SK-N-SH (cell line): ENCODE data around the gene LY6G6C. TPM values are rescaled to one million over a fixed set of nuclear protein-coding genes. Genes with fewer than 3 reads are reported as not detected.

Experiments used
- CTCF ChIA-PET: fragments of 300-600, 350-600 bp; formaldehyde crosslinking; extraction: SDS; loops from one replicate; lab custom pipeline; 2021; lab: Yijun Ruan, JAX
- POLR2A ChIA-PET: fragments of 350-600 bp; sonication (Branson Sonifier 250); formaldehyde crosslinking; extraction: SDS; loops from one replicate; lab custom pipeline; 2020; ENCODE audit warnings: antibody characterized with exemption, inconsistent platforms; lab: Yijun Ruan, JAX
- DNase-seq: peaks from one replicate; pipeline ENCODE4 v3.0.0; 2012
- H2AFZ ChIP-seq: fragments of 200-600 bp; sonication (generic); 2 replicates; pipeline ENCODE4 v1.8.1; 2016; ENCODE audit warnings: antibody characterized with exemption, mild to moderate bottlenecking, low read depth
- H3F3A ChIP-seq: fragments of 200-600 bp; sonication (generic); replicated peaks from 2 replicates; pipeline ENCODE3; 2016; ENCODE audit warnings: antibody characterized with exemption, mild to moderate bottlenecking; ENCODE audit not compliant: insufficient read depth
- H3K27ac ChIP-seq, 2 experiments: fragments of 200-500 bp in 1 of 2; fragments of 200-600 bp in 1 of 2; sonication (Bioruptor generic) in 1 of 2; sonication (generic), shearing (Covaris generic) in 1 of 2; 2 replicates each; pipeline versions ENCODE4 v1.5.1 to v1.6.1; 2014 to 2016; ENCODE audit warnings: low read depth in 2 of 2, inconsistent platforms in 1 of 2, low read length in 1 of 2, mild to moderate bottlenecking in 1 of 2, mixed read lengths in 1 of 2
- H3K27me3 ChIP-seq: fragments of 200-600 bp; sonication (generic), shearing (Covaris generic); 2 replicates; pipeline ENCODE4 v1.6.1; 2016; ENCODE audit warnings: mixed run types; ENCODE audit not compliant: insufficient read depth
- H3K36me3 ChIP-seq, 2 experiments: fragments of 200-500 bp in 1 of 2; fragments of 200-600 bp in 1 of 2; sonication (Bioruptor generic) in 1 of 2; sonication (generic) in 1 of 2; replicated peaks in 1 of 2; 2 replicates each; pipeline versions ENCODE3 to v1.5.1; 2014 to 2016; ENCODE audit warnings: low read length in 1 of 2, mild to moderate bottlenecking in 1 of 2; ENCODE audit not compliant: insufficient read depth in 2 of 2, control insufficient read depth in 1 of 2
- H3K4me1 ChIP-seq, 2 experiments: fragments of 200-500 bp in 1 of 2; fragments of 200-600 bp in 1 of 2; sonication (Bioruptor generic) in 1 of 2; sonication (generic), shearing (Covaris generic) in 1 of 2; 2 replicates each; pipeline versions ENCODE4 v1.5.1 to v1.6.1; 2014 to 2016; ENCODE audit warnings: low read depth in 1 of 2, low read length in 1 of 2, mixed run types in 1 of 2; ENCODE audit not compliant: insufficient read depth in 2 of 2, control insufficient read depth in 1 of 2
- H3K4me2 ChIP-seq: fragments of 200-600 bp; sonication (generic), shearing (Covaris generic); 2 replicates; pipeline ENCODE4 v1.6.1; 2017; ENCODE audit warnings: mixed run types
- H3K4me3 ChIP-seq, 2 experiments: fragments of 200-500 bp in 1 of 2; fragments of 200-600 bp in 1 of 2; sonication (Bioruptor generic) in 1 of 2; sonication (generic), shearing (Covaris generic) in 1 of 2; 2 replicates each; pipeline versions ENCODE4 v1.5.1 to v1.8.1; 2014 to 2016; ENCODE audit warnings: low read depth in 2 of 2, inconsistent platforms in 1 of 2, low read length in 1 of 2, mild to moderate bottlenecking in 1 of 2, mixed read lengths in 1 of 2, moderate library complexity in 1 of 2
- H3K79me2 ChIP-seq: fragments of 200-600 bp; sonication (generic); 2 replicates; pipeline ENCODE4 v1.8.1; 2017; ENCODE audit warnings: mild to moderate bottlenecking; ENCODE audit not compliant: insufficient read depth
- H3K9ac ChIP-seq: fragments of 200-600 bp; sonication (generic); 2 replicates; pipeline ENCODE4 v1.6.1; 2017; ENCODE audit warnings: mixed run types
- H3K9me2 ChIP-seq: fragments of 200-600 bp; sonication (generic); 2 replicates; pipeline ENCODE4 v1.6.1; 2017; ENCODE audit warnings: mixed run types
- H3K9me3 ChIP-seq: fragments of 200-600 bp; sonication (generic); 2 replicates; pipeline ENCODE4 v1.6.1; 2017; ENCODE audit warnings: mixed run types, mild to moderate bottlenecking, moderate library complexity
- H4K20me1 ChIP-seq: fragments of 200-600 bp; sonication (generic); 2 replicates; pipeline ENCODE4 v1.6.1; 2017; ENCODE audit warnings: mild to moderate bottlenecking, mixed run types; ENCODE audit not compliant: insufficient read depth
- CTCF ChIP-seq: fragments of 200-600 bp; sonication (generic); IDR thresholded peaks from 2 replicates; pipeline ENCODE4 v1.6.1; 2017; ENCODE audit warnings: antibody characterized with exemption, mild to moderate bottlenecking, moderate library complexity
- FOXJ3 ChIP-seq: sonication (generic); formaldehyde crosslinking; IDR thresholded peaks from 2 replicates; pipeline ENCODE4 v1.5.1; 2020; ENCODE audit warnings: mild to moderate bottlenecking, missing genetic modification reagents
- MAX ChIP-seq: IDR thresholded peaks from 2 replicates; pipeline ENCODE4 v1.4.0; 2012; ENCODE audit warnings: low read depth
- POLR2AphosphoS5 ChIP-seq: IDR thresholded peaks from 2 replicates; pipeline ENCODE4 v1.6.1; 2012; ENCODE audit warnings: low read depth, low read length
- RFX5 ChIP-seq: IDR thresholded peaks from 2 replicates; pipeline ENCODE4 v1.6.1; 2012; ENCODE audit warnings: mild to moderate bottlenecking, improper control_type of control experiment, low read length
- TEAD4 ChIP-seq: IDR thresholded peaks from 2 replicates; pipeline ENCODE4 v1.4.0; 2012; ENCODE audit warnings: mild to moderate bottlenecking, borderline replicate concordance; ENCODE audit not compliant: insufficient read depth
- ZBTB33 ChIP-seq: IDR thresholded peaks from 2 replicates; pipeline ENCODE4 v1.4.0; 2012; ENCODE audit warnings: low read depth, borderline replicate concordance
- WGBS: methylation state at CpG from one replicate; pipeline ENCODE4 v1.1.6; 2017; ENCODE audit warnings: low lambda C conversion rate; 5-methylcytosine and 5-hydroxymethylcytosine counted together
- polyA plus RNA-seq, 3 experiments: library from polyadenylated mRNA; depleted of rRNA; stranded (reverse); fragments of >200 nt; gene quantifications; 2 replicates each; pipeline ENCODE4 v1.2.3, GENCODE V29; 2012

LY6G6C gene
- polyA plus RNA-seq, 1 of the 3 experiments (the other 2 are of a cell fraction): not detected

- no peaks in the 10 kb centered on the region for H3K27me3 ChIP-seq
These were observed 33.5 kb downstream of the LY6G6C start for GRCh38 chr6:31687860-31688693.

More at GRCh38 chr6:31687860-31688693, 33.5 kb downstream of the LY6G6C start:
- H3K9me3 ChIP-seq: no peaks in the 10 kb centered on the region
- no peaks in the 10 kb centered on the region for H3K9me2 ChIP-seq
- no peak overlapping the region for H3K27ac ChIP-seq
- H3K79me2 ChIP-seq: no peaks in the 10 kb centered on the region
- no peak overlapping the region for H3K4me2 ChIP-seq
- no peaks in the 10 kb centered on the region for H3K4me1 ChIP-seq
- no peak overlapping the region for H2AFZ ChIP-seq
- no peaks in the 10 kb centered on the region for H4K20me1 ChIP-seq
- 93% methylated on average over 12 of the region's 14 CpGs for WGBS
- H3F3A ChIP-seq: no peaks in the 10 kb centered on the region
- ChIA-PET CTCF (interaction anchor here (0.8 to 3.2 kb wide), 4 partner anchors 42 to 142 kb away, joined by 3 to 9 read pairs (median 4); no protein-coding TSS in a partner anchor), POLR2A (no interaction called here)
- no peak overlapping the region for H3K4me3 ChIP-seq
- TF ChIP-seq ZBTB33: no peak
- TF ChIP-seq TEAD4: no peak
- no peak for TF ChIP-seq MAX
- no peak for TF ChIP-seq CTCF
- no peak for TF ChIP-seq RFX5
- no peak for TF ChIP-seq POLR2AphosphoS5
- TF ChIP-seq FOXJ3 (CRISPR knock-in tag): no peak
- TF ChIP-seq, all 33 proteins: peak for 0
- Histone ChIP-seq H3K36me3 (peaks cover 8 to 47% of the 10 kb centered on the region in 2 experiments), H3K9ac (no peak overlapping the region)
- peak; percentile 6 for DNase-seq
